ENCODE measurements around the gene CUL7.

GRCh38 chr6:43036712-43037111 is 16.9 kb downstream of the CUL7 start:
- TF ChIP-seq CTCF (conservative IDR thresholded peaks at IDR 0.05; ENCODE audit: low read depth, low read length) (no peak), EZH2 (IDR thresholded peaks at IDR 0.05; ENCODE audit: low read length, unreplicated experiment) (no peak)
